GM12875 (cell line): ENCODE measurements around the gene CLDN1.
A peak's percentile ranks its signal among the peaks of the same experiment; 100 is the strongest.

Source experiments
- H3K4me3 ChIP-seq: one replicate; pipeline ENCODE4 v1.5.1; 2011; ENCODE audit warnings: low read depth, low read length, control low read depth
- CTCF ChIP-seq: IDR thresholded peaks from 2 replicates; pipeline ENCODE4 v1.5.1; 2011; ENCODE audit warnings: low read depth, mild to moderate bottlenecking, control low read depth, inconsistent platforms, low read length, moderate library complexity, borderline replicate concordance; ENCODE audit not compliant: insufficient read depth

The CLDN1 gene, protein sequence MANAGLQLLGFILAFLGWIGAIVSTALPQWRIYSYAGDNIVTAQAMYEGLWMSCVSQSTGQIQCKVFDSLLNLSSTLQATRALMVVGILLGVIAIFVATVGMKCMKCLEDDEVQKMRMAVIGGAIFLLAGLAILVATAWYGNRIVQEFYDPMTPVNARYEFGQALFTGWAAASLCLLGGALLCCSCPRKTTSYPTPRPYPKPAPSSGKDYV

GRCh38 chr3:190321789-190322603 lies at the start of gene CLDN1:
CLDN1 (minus strand) TSS chr3:190322446; CDS start chr3:190322206, 240 bp downstream.
- peak; percentile 94 for TF ChIP-seq CTCF
- peak within 1 kb of the TSS; percentile 70 for H3K4me3 ChIP-seq

- no peak overlapping the region for H3K4me3 ChIP-seq
- TF ChIP-seq CTCF = no peak
Measured at GRCh38 chr3:190371152-190371551, 48.9 kb upstream of the CLDN1 start.

GRCh38 chr3:190370369-190370768 lies 48.1 kb upstream of the CLDN1 start:
- no peak for TF ChIP-seq CTCF

GRCh38 chr3:190369668-190370295 lies 47.5 kb upstream of the CLDN1 start:
- TF ChIP-seq CTCF = no peak
- no peak overlapping the region for H3K4me3 ChIP-seq

More at GRCh38 chr3:190370369-190370768, 48.1 kb upstream of the CLDN1 start:
- H3K4me3 ChIP-seq = no peak overlapping the region

- H3K4me3 ChIP-seq = no peak overlapping the region
- no peak for TF ChIP-seq CTCF
Measured at GRCh38 chr3:190368881-190369280, 46.6 kb upstream of the CLDN1 start.

GRCh38 chr3:190366133-190366532 lies 43.9 kb upstream of the CLDN1 start:
- no peak overlapping the region for H3K4me3 ChIP-seq
- TF ChIP-seq CTCF = no peak
